Peyer's patch (tissue), 4 donors: Measurements from ENCODE around the gene TRMT5.

Source experiments
- CTCF ChIP-seq, 6 experiments: fragments of 450-650 bp in 4 of 6; fragments of 200-600 bp in 2 of 6; sonication (generic) in 1 of 6; IDR thresholded peaks; one replicate each; pipeline ENCODE4 v1.5.1; 2017 to 2019; ENCODE audit warnings: antibody characterized with exemption in 6 of 6, mild to moderate bottlenecking in 3 of 6, moderate library complexity in 1 of 6
- POLR2A ChIP-seq, 2 donors: fragments of 450-650 bp; IDR thresholded peaks; one replicate each; pipeline ENCODE4 v1.5.1; 2017; ENCODE audit warnings: antibody characterized with exemption in 2 of 2, mild to moderate bottlenecking in 2 of 2, moderate library complexity in 2 of 2

DNA sequence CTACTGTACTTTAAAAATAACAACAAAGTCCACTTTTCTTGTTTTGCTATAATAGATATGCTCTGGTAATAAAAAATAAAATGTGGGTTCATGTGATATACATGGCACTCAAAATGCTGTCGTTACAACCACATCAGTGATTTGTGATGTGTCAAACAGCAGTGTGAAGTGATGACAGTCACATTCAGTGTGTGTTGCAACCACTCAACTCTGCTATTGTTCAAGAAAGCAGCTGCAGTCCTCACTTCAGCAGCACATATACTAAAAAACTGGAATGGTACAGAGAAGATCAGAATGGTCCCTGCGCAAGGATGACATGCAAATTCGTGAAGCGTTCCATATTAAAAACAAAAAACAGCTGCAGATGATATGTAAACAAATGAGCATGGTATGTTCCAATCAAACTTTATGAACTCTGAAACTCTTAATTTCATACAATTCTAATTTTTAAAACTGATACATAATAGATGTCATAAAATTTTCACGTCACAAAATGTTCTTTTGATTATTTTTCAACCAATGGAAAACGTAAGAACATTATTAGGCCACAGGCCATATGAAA lies 6.7 kb downstream of the TRMT5 start:
- TF ChIP-seq POLR2A (IDR thresholded peaks at IDR 0.05): no peak
- no peak for TF ChIP-seq CTCF (IDR thresholded peaks at IDR 0.05)
